DMS53 (cell line): ENCODE results near the gene ACYP1.
"Not testable (repeated sequence)": the region's sequence is repeated elsewhere in the genome, so short reads cannot be mapped to it uniquely, and the experiment has no call there.

Experiments used
- DNase-seq: peaks from one replicate; lab custom pipeline; 2025; lab: John Stamatoyannopoulos, UW

ACYP1 gene

GRCh38 chr14:75068294-75069120 lies 4.7 kb upstream of the ACYP1 start:
- peak; percentile 61 for DNase-seq

- not testable (repeated sequence) for DNase-seq
Observed at GRCh38 chr14:75067765-75068164, 3.9 kb upstream of the ACYP1 start.

GRCh38 chr14:75067212-75067611 lies 3.4 kb upstream of the ACYP1 start:
- DNase-seq, result no peak

GRCh38 chr14:75066691-75067090 lies 2.9 kb upstream of the ACYP1 start:
- DNase-seq, result no peak

DNA sequence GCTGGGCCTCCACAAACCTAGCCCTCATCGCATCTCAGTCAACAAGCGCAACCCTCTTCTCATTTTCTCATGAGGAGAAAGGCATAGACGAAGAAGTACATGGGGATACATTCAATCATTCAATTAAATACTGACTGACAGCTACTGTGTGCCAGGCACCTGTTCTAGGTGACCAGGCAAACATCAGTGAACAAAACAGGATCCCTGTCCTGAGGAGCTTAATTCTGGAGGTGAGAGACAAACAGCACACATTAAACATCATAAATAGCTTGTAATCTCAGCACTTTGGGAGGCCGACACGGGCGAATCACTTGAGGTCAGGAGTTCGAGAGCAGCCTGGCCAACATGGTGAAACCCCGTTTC lies 362 bp upstream of the ACYP1 start:
- no peak for DNase-seq

- DNase-seq, result peak; percentile 33
Observed at GRCh38 chr14:75063013-75063412, 811 bp downstream of the ACYP1 start.

GRCh38 chr14:75060420-75060819 lies 3.4 kb downstream of the ACYP1 start:
- no peak for DNase-seq

- DNase-seq, result no peak
Observed at GRCh38 chr14:75059642-75060041, 4.2 kb downstream of the ACYP1 start.

GRCh38 chr14:75054421-75054820 lies 9.4 kb downstream of the ACYP1 start:
- no peak for DNase-seq

- no peak for DNase-seq
Observed at GRCh38 chr14:75053396-75054291, 10.2 kb downstream of the ACYP1 start.

DNA sequence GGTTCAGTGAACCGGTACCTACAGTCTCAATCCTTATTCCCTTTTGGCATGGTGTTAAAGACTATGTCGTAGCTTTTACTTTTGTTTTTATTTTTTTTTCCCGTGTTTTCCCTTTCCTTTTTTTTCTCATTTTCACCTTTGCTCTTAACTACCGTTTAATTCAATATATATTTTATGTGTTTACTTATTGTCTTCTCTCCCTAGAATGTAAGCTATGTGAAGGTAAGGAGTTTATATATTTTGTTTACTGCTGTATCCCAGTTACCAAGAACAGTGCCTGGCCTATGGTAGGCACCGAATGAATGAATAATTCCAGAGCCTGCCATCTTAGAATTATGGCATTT lies 12.3 kb downstream of the ACYP1 start:
- DNase-seq, result no peak

GRCh38 chr14:75050852-75051555 lies 12.8 kb downstream of the ACYP1 start, which contains the start of gene MLH3:
MLH3 (minus strand) TSS chr14:75051467; CDS start chr14:75049655, 1,812 bp downstream.
- DNase-seq, result peak; percentile 91

GRCh38 chr14:75049731-75050201 lies 14.1 kb downstream of the ACYP1 start:
- no peak for DNase-seq

GRCh38 chr14:75049136-75049535 lies 14.7 kb downstream of the ACYP1 start:
- DNase-seq, result no peak

GRCh38 chr14:75048101-75048500 lies 15.7 kb downstream of the ACYP1 start:
- DNase-seq, result no peak

- DNase-seq, result no peak
Observed at GRCh38 chr14:75047506-75047905, 16.3 kb downstream of the ACYP1 start.

DNA sequence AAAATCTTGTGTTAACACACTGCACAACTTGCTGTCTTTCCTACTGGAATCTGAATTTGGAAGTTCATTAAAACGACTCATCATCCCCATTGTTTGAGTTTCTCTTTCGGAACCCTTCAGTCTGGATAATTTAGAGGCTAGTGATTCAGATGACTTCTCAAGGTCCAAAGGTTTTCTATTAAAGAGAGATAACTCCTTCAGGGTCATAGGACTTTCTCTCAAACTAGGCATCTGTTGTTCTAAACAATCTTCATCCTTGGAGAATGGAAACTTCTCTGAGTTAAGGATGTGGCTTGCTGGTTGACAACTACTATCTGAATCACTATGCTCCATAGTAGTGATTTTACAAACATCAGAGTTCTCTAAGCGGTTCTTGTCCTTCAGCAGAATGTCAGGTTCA lies 16.9 kb downstream of the ACYP1 start:
- no peak for DNase-seq

DNA sequence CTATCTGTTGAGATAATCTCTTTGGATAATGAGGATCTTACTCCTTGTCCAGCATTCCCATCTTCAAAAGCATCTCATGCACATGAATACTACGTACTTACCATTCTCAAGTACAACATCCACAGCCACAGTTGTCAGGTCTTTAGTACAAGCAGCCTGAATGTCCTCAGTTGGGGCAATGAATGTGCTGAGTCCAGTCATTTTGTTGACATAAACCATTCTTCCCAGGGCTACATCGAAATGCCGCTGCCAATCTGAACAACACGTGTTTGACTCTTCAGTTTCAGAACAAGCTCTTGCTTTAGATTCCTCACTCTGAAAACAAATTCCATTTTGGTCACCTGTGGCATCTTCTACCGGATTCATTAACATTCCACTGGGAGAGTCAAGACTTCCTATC lies 17.5 kb downstream of the ACYP1 start:
- no peak for DNase-seq

DNA sequence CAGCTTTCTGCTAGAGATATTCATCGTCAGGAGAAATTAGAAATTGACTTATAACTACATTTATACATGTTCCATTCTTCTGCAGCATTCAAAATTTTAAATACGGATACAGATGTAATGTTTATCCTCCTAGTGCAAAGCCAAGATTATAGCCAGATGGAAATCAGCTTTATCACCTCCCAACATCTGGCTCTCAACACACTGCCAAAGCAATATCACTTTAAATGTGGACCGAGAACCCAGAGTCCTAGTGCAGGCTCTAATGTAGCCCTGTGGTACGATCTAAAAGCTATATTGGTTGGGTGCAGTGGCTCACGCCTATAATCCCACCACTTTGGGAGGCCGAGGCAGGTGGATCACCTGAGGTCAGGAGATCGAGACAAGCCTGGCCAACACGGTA lies 19.1 kb downstream of the ACYP1 start:
- no peak for DNase-seq

- DNase-seq, result no peak
Observed at GRCh38 chr14:75044322-75044721, 19.5 kb downstream of the ACYP1 start.

- no peak for DNase-seq
Observed at GRCh38 chr14:75042035-75042434, 21.8 kb downstream of the ACYP1 start.

- DNase-seq, result peak; percentile 27
Observed at GRCh38 chr14:75041613-75042012, 22.2 kb downstream of the ACYP1 start.
